HEK293 (cell line): ENCODE measurements around the gene CNIH3.

Experiments
- MZF1 ChIP-seq: fragments of 450-650 bp; formaldehyde crosslinking; IDR thresholded peaks from 2 replicates; pipeline ENCODE4 v1.5.1; 2017; ENCODE audit warnings: missing biosample characterization, missing genetic modification characterization, borderline replicate concordance
- TF ChIP-seq, protein P1 (sequence below): fragments of 450-650 bp; formaldehyde crosslinking; IDR thresholded peaks from 2 replicates; pipeline ENCODE4 v1.5.1; 2016; ENCODE audit warnings: missing biosample characterization, missing genetic modification characterization
- TF ChIP-seq, protein P2 (sequence below): fragments of 450-650 bp; IDR thresholded peaks from 2 replicates; pipeline ENCODE4 v1.5.1; 2018; ENCODE audit warnings: missing biosample characterization, mild to moderate bottlenecking, missing genetic modification characterization

DNA sequence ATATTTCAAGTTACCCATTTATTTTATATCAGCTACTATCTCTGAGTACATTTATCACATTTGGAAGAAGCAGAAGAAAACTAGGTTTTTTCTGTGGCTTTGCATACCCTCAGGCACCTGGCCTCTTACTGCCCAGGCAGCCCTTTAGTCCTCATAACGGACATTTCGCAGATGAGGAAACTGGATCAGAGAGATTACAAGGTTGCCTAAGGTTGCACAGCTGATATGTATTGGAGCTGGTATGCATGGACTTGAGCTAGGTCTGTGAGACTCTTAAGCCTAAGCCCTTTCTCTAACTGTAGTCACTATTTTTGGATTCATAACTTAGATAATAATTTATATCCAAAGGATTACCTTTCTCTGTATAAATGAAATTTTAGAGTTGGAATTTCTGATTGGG is 4.0 kb downstream of the CNIH3 start:
- TF ChIP-seq, protein P1, sequence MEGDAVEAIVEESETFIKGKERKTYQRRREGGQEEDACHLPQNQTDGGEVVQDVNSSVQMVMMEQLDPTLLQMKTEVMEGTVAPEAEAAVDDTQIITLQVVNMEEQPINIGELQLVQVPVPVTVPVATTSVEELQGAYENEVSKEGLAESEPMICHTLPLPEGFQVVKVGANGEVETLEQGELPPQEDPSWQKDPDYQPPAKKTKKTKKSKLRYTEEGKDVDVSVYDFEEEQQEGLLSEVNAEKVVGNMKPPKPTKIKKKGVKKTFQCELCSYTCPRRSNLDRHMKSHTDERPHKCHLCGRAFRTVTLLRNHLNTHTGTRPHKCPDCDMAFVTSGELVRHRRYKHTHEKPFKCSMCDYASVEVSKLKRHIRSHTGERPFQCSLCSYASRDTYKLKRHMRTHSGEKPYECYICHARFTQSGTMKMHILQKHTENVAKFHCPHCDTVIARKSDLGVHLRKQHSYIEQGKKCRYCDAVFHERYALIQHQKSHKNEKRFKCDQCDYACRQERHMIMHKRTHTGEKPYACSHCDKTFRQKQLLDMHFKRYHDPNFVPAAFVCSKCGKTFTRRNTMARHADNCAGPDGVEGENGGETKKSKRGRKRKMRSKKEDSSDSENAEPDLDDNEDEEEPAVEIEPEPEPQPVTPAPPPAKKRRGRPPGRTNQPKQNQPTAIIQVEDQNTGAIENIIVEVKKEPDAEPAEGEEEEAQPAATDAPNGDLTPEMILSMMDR (tag by site-specific recombination) = no peak
- TF ChIP-seq MZF1 (tag by site-specific recombination) = no peak
- TF ChIP-seq, protein P2, sequence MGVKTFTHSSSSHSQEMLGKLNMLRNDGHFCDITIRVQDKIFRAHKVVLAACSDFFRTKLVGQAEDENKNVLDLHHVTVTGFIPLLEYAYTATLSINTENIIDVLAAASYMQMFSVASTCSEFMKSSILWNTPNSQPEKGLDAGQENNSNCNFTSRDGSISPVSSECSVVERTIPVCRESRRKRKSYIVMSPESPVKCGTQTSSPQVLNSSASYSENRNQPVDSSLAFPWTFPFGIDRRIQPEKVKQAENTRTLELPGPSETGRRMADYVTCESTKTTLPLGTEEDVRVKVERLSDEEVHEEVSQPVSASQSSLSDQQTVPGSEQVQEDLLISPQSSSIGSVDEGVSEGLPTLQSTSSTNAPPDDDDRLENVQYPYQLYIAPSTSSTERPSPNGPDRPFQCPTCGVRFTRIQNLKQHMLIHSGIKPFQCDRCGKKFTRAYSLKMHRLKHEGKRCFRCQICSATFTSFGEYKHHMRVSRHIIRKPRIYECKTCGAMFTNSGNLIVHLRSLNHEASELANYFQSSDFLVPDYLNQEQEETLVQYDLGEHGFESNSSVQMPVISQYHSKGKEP (tag by site-specific recombination) = no peak
